Smooth muscle cell (in vitro differentiated cells): Measurements from ENCODE around the gene CCN6. TPM values are rescaled to one million over a fixed set of nuclear protein-coding genes. Genes with fewer than 3 reads are reported as not detected.
"Not testable (repeated sequence)": the region's sequence is repeated elsewhere in the genome, so short reads cannot be mapped to it uniquely, and the experiment has no call there.

Source experiments
- DNase-seq: peaks from one replicate; lab custom pipeline; 2025; ENCODE audit not compliant: unreplicated experiment; lab: John Stamatoyannopoulos, UW
- H2AFZ ChIP-seq: fragments of 200-600 bp; sonication (generic); 2 replicates; pipeline ENCODE4 v1.6.0; 2016; ENCODE audit warnings: antibody characterized with exemption, low read depth, mild to moderate bottlenecking
- H3F3A ChIP-seq: fragments of 200-600 bp; sonication (generic); 2 replicates; pipeline ENCODE4 v1.6.0; 2017; ENCODE audit warnings: antibody characterized with exemption, low read depth
- H3K27ac ChIP-seq: fragments of 200-600 bp; sonication (generic); 2 replicates; pipeline ENCODE4 v1.5.1; 2016; ENCODE audit warnings: low read depth, mild to moderate bottlenecking
- H3K27me3 ChIP-seq: fragments of 200-600 bp; sonication (generic); 2 replicates; pipeline ENCODE4 v1.6.1; 2016; ENCODE audit warnings: low read depth, mild to moderate bottlenecking
- H3K36me3 ChIP-seq: fragments of 200-600 bp; sonication (generic); 2 replicates; pipeline ENCODE4 v1.5.1; 2016; ENCODE audit warnings: low read depth
- H3K4me1 ChIP-seq: fragments of 200-600 bp; sonication (generic); 2 replicates; pipeline ENCODE4 v1.5.1; 2016; ENCODE audit warnings: low read depth
- H3K4me2 ChIP-seq: fragments of 200-600 bp; sonication (generic); 2 replicates; pipeline ENCODE4 v1.6.0; 2016; ENCODE audit warnings: mild to moderate bottlenecking
- H3K4me3 ChIP-seq: fragments of 200-600 bp; sonication (generic); 2 replicates; pipeline ENCODE4 v1.5.1; 2016; ENCODE audit warnings: mild to moderate bottlenecking
- H3K79me2 ChIP-seq: fragments of 200-600 bp; sonication (generic); 2 replicates; pipeline ENCODE4 v1.6.0; 2016; ENCODE audit warnings: low read depth, mild to moderate bottlenecking
- H3K9ac ChIP-seq: fragments of 200-600 bp; sonication (generic); 2 replicates; pipeline ENCODE4 v1.6.0; 2016; ENCODE audit warnings: low read depth
- H3K9me3 ChIP-seq: fragments of 200-600 bp; sonication (generic); replicated peaks from 2 replicates; pipeline ENCODE4 v1.5.1; 2016; ENCODE audit warnings: low read depth
- H4K20me1 ChIP-seq: fragments of 200-600 bp; sonication (generic); 2 replicates; pipeline ENCODE4 v1.6.0; 2016; ENCODE audit warnings: low read depth
- CTCF ChIP-seq: fragments of 200-600 bp; sonication (generic); IDR thresholded peaks from 2 replicates; pipeline ENCODE4 v1.5.1; 2017; ENCODE audit warnings: borderline replicate concordance, mild to moderate bottlenecking, antibody characterized with exemption; ENCODE audit not compliant: insufficient read depth, poor library complexity, severe bottlenecking
- WGBS: methylation state at CpG from one replicate; pipeline ENCODE4 v1.1.7; 2016; ENCODE audit warnings: low lambda C conversion rate; 5-methylcytosine and 5-hydroxymethylcytosine counted together
- polyA plus RNA-seq: library from polyadenylated mRNA; unstranded; fragments of >200 nt; fragmentation: Nextera tagmentation; extraction: Ambion mirVana; gene quantifications from 2 replicates; pipeline ENCODE4 v1.2.1, GENCODE V29; 2016
- total RNA-seq: library from RNA; depleted of rRNA; stranded (reverse); fragments of >200 nt; gene quantifications from 2 replicates; pipeline ENCODE4 v1.2.3, GENCODE V29; 2014

Gene CCN6
- total and polyA plus RNA-seq, 2 experiments from 2014 or later = 0.23 TPM; not detected in 1

DNA sequence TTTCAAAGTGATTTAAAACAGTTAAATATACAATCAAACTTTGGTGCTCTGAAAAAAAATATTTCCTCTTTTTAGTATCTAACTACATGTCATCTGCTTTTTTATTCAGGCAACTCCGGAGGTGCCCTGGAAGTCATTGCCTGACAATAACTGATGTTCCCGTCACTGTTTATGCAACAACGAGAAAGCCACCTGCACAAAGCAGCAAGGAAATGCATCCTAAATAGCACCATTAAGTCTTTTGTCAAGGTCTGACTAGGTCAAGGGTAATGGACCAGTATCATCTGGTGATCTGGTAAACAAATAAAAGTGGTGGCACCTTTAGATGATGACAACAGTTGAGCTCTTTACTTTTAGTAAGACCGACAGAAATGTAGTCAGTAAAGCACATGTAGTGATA, 46.7 kb downstream of the CCN6 start:
- H3F3A ChIP-seq = no peaks in the 10 kb centered on the region
- H3K79me2 ChIP-seq = no peaks in the 10 kb centered on the region
- H3K9me3 ChIP-seq = no peaks in the 10 kb centered on the region
- H2AFZ ChIP-seq = no peak overlapping the region
- H3K9ac ChIP-seq = no peak overlapping the region
- peaks cover 8% of the 10 kb centered on the region for H3K36me3 ChIP-seq
- no peak for TF ChIP-seq CTCF
- H3K4me2 ChIP-seq = no peak overlapping the region
- H4K20me1 ChIP-seq = no peaks in the 10 kb centered on the region
- WGBS = 60% methylated on average over 4 of the region's 4 CpGs
- H3K27ac ChIP-seq = no peak overlapping the region
- H3K27me3 ChIP-seq = no peaks in the 10 kb centered on the region
- H3K4me1 ChIP-seq = no peaks in the 10 kb centered on the region
- H3K4me3 ChIP-seq = no peak overlapping the region
- no peak for DNase-seq

DNA sequence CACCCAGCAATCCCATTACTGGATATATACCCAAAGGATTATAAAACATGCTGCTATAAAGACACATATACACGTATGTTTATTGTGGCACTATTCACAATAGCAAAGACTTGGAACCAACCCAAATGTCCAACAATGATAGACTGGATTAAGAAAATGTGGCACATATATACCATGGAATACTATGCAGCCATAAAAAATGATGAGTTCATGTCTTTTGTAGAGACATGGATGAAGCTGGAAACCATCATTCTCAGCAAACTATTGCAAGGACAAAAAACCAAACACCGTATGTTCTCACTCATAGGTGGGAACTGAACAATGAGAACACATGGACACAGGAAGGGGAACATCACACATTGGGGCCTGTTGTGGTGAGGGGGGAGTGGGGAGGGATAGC, 52.1 kb downstream of the CCN6 start:
- not testable (repeated sequence) for DNase-seq, H2AFZ ChIP-seq, H3K4me3 ChIP-seq, H3K36me3 ChIP-seq, H3K9ac ChIP-seq, H4K20me1 ChIP-seq, H3K4me1 ChIP-seq, H3K27ac ChIP-seq, H3F3A ChIP-seq, H3K9me3 ChIP-seq, H3K27me3 ChIP-seq, H3K79me2 ChIP-seq, H3K4me2 ChIP-seq
- WGBS = 96% methylated on average over 2 of the region's 2 CpGs

- Histone ChIP-seq H2AFZ (no peak overlapping the region), H4K20me1 (no peaks in the 10 kb centered on the region), H3K79me2 (no peaks in the 10 kb centered on the region), H3K27me3 (no peaks in the 10 kb centered on the region), H3K36me3 (no peaks in the 10 kb centered on the region), H3K27ac (no peak overlapping the region), H3K4me3 (no peak overlapping the region), H3K9me3 (no peaks in the 10 kb centered on the region), H3K4me1 (no peaks in the 10 kb centered on the region), H3K4me2 (no peak overlapping the region), H3F3A (no peaks in the 10 kb centered on the region), H3K9ac (no peak overlapping the region)
- 84% methylated on average over 2 of the region's 2 CpGs for WGBS
- TF ChIP-seq CTCF = no peak
- DNase-seq = no peak
Measured at GRCh38 chr6:112106562-112106961, 52.7 kb downstream of the CCN6 start.

- 81% methylated on average over 9 of the region's 9 CpGs for WGBS
- no peak for TF ChIP-seq CTCF
- Histone ChIP-seq H3K79me2 (no peaks in the 10 kb centered on the region), H2AFZ (no peak overlapping the region), H3K4me3 (no peak overlapping the region), H3K9me3 (no peaks in the 10 kb centered on the region), H3K4me1 (no peaks in the 10 kb centered on the region), H3K9ac (no peak overlapping the region), H3K27ac (no peak overlapping the region), H3F3A (no peaks in the 10 kb centered on the region), H3K27me3 (no peaks in the 10 kb centered on the region), H3K4me2 (no peak overlapping the region), H4K20me1 (no peaks in the 10 kb centered on the region), H3K36me3 (no peaks in the 10 kb centered on the region)
- no peak for DNase-seq
Measured at GRCh38 chr6:112109262-112109661, 55.4 kb downstream of the CCN6 start.
